SK-N-SH (cell line): ENCODE results near the gene CAMK2N1. TPM values are rescaled to one million over a fixed set of nuclear protein-coding genes. Genes with fewer than 3 reads are reported as not detected.

Source experiments
- CTCF ChIA-PET: fragments of 300-600, 350-600 bp; formaldehyde crosslinking; extraction: SDS; loops from one replicate; lab custom pipeline; 2021; lab: Yijun Ruan, JAX
- POLR2A ChIA-PET: fragments of 350-600 bp; sonication (Branson Sonifier 250); formaldehyde crosslinking; extraction: SDS; loops from one replicate; lab custom pipeline; 2020; ENCODE audit warnings: antibody characterized with exemption, inconsistent platforms; lab: Yijun Ruan, JAX
- DNase-seq: peaks from one replicate; pipeline ENCODE4 v3.0.0; 2012
- H2AFZ ChIP-seq: fragments of 200-600 bp; sonication (generic); 2 replicates; pipeline ENCODE4 v1.8.1; 2016; ENCODE audit warnings: antibody characterized with exemption, mild to moderate bottlenecking, low read depth
- H3F3A ChIP-seq: fragments of 200-600 bp; sonication (generic); replicated peaks from 2 replicates; pipeline ENCODE3; 2016; ENCODE audit warnings: antibody characterized with exemption, mild to moderate bottlenecking; ENCODE audit not compliant: insufficient read depth
- H3K27ac ChIP-seq, 2 experiments: fragments of 200-500 bp in 1 of 2; fragments of 200-600 bp in 1 of 2; sonication (Bioruptor generic) in 1 of 2; sonication (generic), shearing (Covaris generic) in 1 of 2; 2 replicates each; pipeline versions ENCODE4 v1.5.1 to v1.6.1; 2014 to 2016; ENCODE audit warnings: low read depth in 2 of 2, inconsistent platforms in 1 of 2, low read length in 1 of 2, mild to moderate bottlenecking in 1 of 2, mixed read lengths in 1 of 2
- H3K27me3 ChIP-seq: fragments of 200-600 bp; sonication (generic), shearing (Covaris generic); 2 replicates; pipeline ENCODE4 v1.6.1; 2016; ENCODE audit warnings: mixed run types; ENCODE audit not compliant: insufficient read depth
- H3K36me3 ChIP-seq, 2 experiments: fragments of 200-500 bp in 1 of 2; fragments of 200-600 bp in 1 of 2; sonication (Bioruptor generic) in 1 of 2; sonication (generic) in 1 of 2; replicated peaks in 1 of 2; 2 replicates each; pipeline versions ENCODE3 to v1.5.1; 2014 to 2016; ENCODE audit warnings: low read length in 1 of 2, mild to moderate bottlenecking in 1 of 2; ENCODE audit not compliant: insufficient read depth in 2 of 2, control insufficient read depth in 1 of 2
- H3K4me1 ChIP-seq, 2 experiments: fragments of 200-500 bp in 1 of 2; fragments of 200-600 bp in 1 of 2; sonication (Bioruptor generic) in 1 of 2; sonication (generic), shearing (Covaris generic) in 1 of 2; 2 replicates each; pipeline versions ENCODE4 v1.5.1 to v1.6.1; 2014 to 2016; ENCODE audit warnings: low read depth in 1 of 2, low read length in 1 of 2, mixed run types in 1 of 2; ENCODE audit not compliant: insufficient read depth in 2 of 2, control insufficient read depth in 1 of 2
- H3K4me2 ChIP-seq: fragments of 200-600 bp; sonication (generic), shearing (Covaris generic); 2 replicates; pipeline ENCODE4 v1.6.1; 2017; ENCODE audit warnings: mixed run types
- H3K4me3 ChIP-seq, 2 experiments: fragments of 200-500 bp in 1 of 2; fragments of 200-600 bp in 1 of 2; sonication (Bioruptor generic) in 1 of 2; sonication (generic), shearing (Covaris generic) in 1 of 2; 2 replicates each; pipeline versions ENCODE4 v1.5.1 to v1.8.1; 2014 to 2016; ENCODE audit warnings: low read depth in 2 of 2, inconsistent platforms in 1 of 2, low read length in 1 of 2, mild to moderate bottlenecking in 1 of 2, mixed read lengths in 1 of 2, moderate library complexity in 1 of 2
- H3K79me2 ChIP-seq: fragments of 200-600 bp; sonication (generic); 2 replicates; pipeline ENCODE4 v1.8.1; 2017; ENCODE audit warnings: mild to moderate bottlenecking; ENCODE audit not compliant: insufficient read depth
- H3K9ac ChIP-seq: fragments of 200-600 bp; sonication (generic); 2 replicates; pipeline ENCODE4 v1.6.1; 2017; ENCODE audit warnings: mixed run types
- H3K9me2 ChIP-seq: fragments of 200-600 bp; sonication (generic); 2 replicates; pipeline ENCODE4 v1.6.1; 2017; ENCODE audit warnings: mixed run types
- H3K9me3 ChIP-seq: fragments of 200-600 bp; sonication (generic); 2 replicates; pipeline ENCODE4 v1.6.1; 2017; ENCODE audit warnings: mixed run types, mild to moderate bottlenecking, moderate library complexity
- H4K20me1 ChIP-seq: fragments of 200-600 bp; sonication (generic); 2 replicates; pipeline ENCODE4 v1.6.1; 2017; ENCODE audit warnings: mild to moderate bottlenecking, mixed run types; ENCODE audit not compliant: insufficient read depth
- CHD2 ChIP-seq: fragments of 150-350 bp; IDR thresholded peaks from 2 replicates; pipeline ENCODE4 v1.6.1; 2018; ENCODE audit warnings: low read length; ENCODE audit not compliant: partially characterized antibody
- EP300 ChIP-seq, 2 experiments: IDR thresholded peaks; 2 replicates each; pipeline versions ENCODE4 v1.4.0 to v1.6.1; 2012; ENCODE audit warnings: borderline replicate concordance in 1 of 2, low read depth in 1 of 2, low read length in 1 of 2
- FOXJ3 ChIP-seq: sonication (generic); formaldehyde crosslinking; IDR thresholded peaks from 2 replicates; pipeline ENCODE4 v1.5.1; 2020; ENCODE audit warnings: mild to moderate bottlenecking, missing genetic modification reagents
- GATA2 ChIP-seq: sonication (generic); formaldehyde crosslinking; IDR thresholded peaks from 2 replicates; pipeline ENCODE4 v1.5.0; 2020; ENCODE audit warnings: mild to moderate bottlenecking, missing genetic modification reagents
- PBX3 ChIP-seq: IDR thresholded peaks from 2 replicates; pipeline ENCODE4; 2012
- POLR2AphosphoS5 ChIP-seq: IDR thresholded peaks from 2 replicates; pipeline ENCODE4 v1.6.1; 2012; ENCODE audit warnings: low read depth, low read length
- RAD21 ChIP-seq: IDR thresholded peaks from 2 replicates; pipeline ENCODE4 v1.6.1; 2012; ENCODE audit warnings: mild to moderate bottlenecking, low read length
- REST ChIP-seq: IDR thresholded peaks from 2 replicates; pipeline ENCODE4 v1.6.1; 2012; ENCODE audit warnings: mild to moderate bottlenecking, low read depth, low read length, moderate library complexity
- SIN3A ChIP-seq: IDR thresholded peaks from 2 replicates; pipeline ENCODE4 v1.6.1; 2012; ENCODE audit warnings: low read depth, mild to moderate bottlenecking, low read length, moderate library complexity, borderline replicate concordance
- SMC3 ChIP-seq: IDR thresholded peaks from 2 replicates; pipeline ENCODE4 v1.6.1; 2012; ENCODE audit warnings: low read depth, low read length, improper control_type of control experiment
- TAF1 ChIP-seq: IDR thresholded peaks from 2 replicates; pipeline ENCODE4 v1.6.1; 2012; ENCODE audit warnings: low read depth, mild to moderate bottlenecking, low read length, moderate library complexity, borderline replicate concordance
- USF2 ChIP-seq: fragments of 150-350 bp; IDR thresholded peaks from 2 replicates; pipeline ENCODE4 v1.6.1; 2017; ENCODE audit warnings: antibody characterized with exemption, low read length, low read depth, borderline replicate concordance
- WGBS: methylation state at CpG from one replicate; pipeline ENCODE4 v1.1.6; 2017; ENCODE audit warnings: low lambda C conversion rate; 5-methylcytosine and 5-hydroxymethylcytosine counted together
- polyA plus RNA-seq, 3 experiments: library from polyadenylated mRNA; depleted of rRNA; stranded (reverse); fragments of >200 nt; gene quantifications; 2 replicates each; pipeline ENCODE4 v1.2.3, GENCODE V29; 2012

CAMK2N1 gene
- polyA plus RNA-seq, 1 of the 3 experiments (the other 2 are of a cell fraction) = 5.3 TPM

DNA sequence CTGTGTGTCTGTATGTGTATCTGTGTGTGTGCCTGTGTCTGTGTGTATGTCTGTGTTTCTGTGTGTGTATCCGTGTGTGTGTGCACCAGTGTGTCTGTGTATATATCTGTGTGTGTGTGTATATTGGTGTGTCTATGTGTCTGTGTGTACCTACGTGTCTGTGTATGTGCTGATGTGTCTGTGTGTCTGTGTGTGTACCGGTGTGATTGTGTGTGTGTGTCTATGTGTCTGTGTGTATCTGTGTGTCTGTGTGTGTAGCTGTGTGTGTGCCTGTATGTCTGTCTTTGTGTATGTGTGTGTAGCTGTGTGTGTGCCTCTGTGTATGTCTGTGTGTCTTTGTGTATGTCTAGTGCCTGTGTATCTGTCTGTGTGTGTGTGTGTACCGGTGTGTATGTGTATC is 32.0 kb downstream of the CAMK2N1 start:
- Histone ChIP-seq H3K27ac (no peak overlapping the region), H3K9me2 (no peaks in the 10 kb centered on the region), H3K36me3 (no peaks in the 10 kb centered on the region), H2AFZ (no peak overlapping the region)
- WGBS = 68% methylated on average over 4 of the region's 4 CpGs
- no peak for DNase-seq
- no peak for TF ChIP-seq PBX3
- TF ChIP-seq USF2 = no peak
- no peak for TF ChIP-seq REST
- no peak for TF ChIP-seq GATA2
- TF ChIP-seq, all 33 proteins: peak for 0
- no peaks in the 10 kb centered on the region for H3K9me3 ChIP-seq
- CTCF ChIA-PET = no interaction called here
- H3K4me2 ChIP-seq = no peak overlapping the region
- H3K9ac ChIP-seq = no peak overlapping the region
- H3K4me3 ChIP-seq = no peak overlapping the region
- H4K20me1 ChIP-seq = no peaks in the 10 kb centered on the region
- no peaks in the 10 kb centered on the region; the same call in 1 of the 2 replicates for H3K27me3 ChIP-seq
- no peaks in the 10 kb centered on the region for H3K79me2 ChIP-seq
- no peaks in the 10 kb centered on the region for H3F3A ChIP-seq
- no peaks in the 10 kb centered on the region; a peak in 1 of 4 replicates for H3K4me1 ChIP-seq
- POLR2A ChIA-PET = no interaction called here

GRCh38 chr1:20449735-20450311 is 36.2 kb downstream of the CAMK2N1 start:
- Histone ChIP-seq H3K4me1 (no peaks in the 10 kb centered on the region; a peak in 1 of 4 replicates), H3K9me2 (no peaks in the 10 kb centered on the region), H3K9ac (no peak overlapping the region), H3K4me3 (no peak overlapping the region), H3K27me3 (no peaks in the 10 kb centered on the region)
- POLR2A ChIA-PET = no interaction called here
- TF ChIP-seq SIN3A (no peak), POLR2AphosphoS5 (no peak), USF2 (no peak), TAF1 (no peak), RAD21 (no peak), SMC3 (no peak), CHD2 (no peak), FOXJ3 (CRISPR knock-in tag) (no peak), EP300 (IDR thresholded peaks at IDR 0.05; ENCODE audit: borderline replicate concordance in 1 of 2, low read depth in 1 of 2, low read length in 1 of 2) (no peak; a peak in 1 of 4 replicates)
- TF ChIP-seq, all 33 proteins: peak for 0
- H3K36me3 ChIP-seq = no peaks in the 10 kb centered on the region
- H3K9me3 ChIP-seq = no peaks in the 10 kb centered on the region
- H2AFZ ChIP-seq = no peak overlapping the region
- no peak overlapping the region for H3K27ac ChIP-seq
- H3K79me2 ChIP-seq = no peaks in the 10 kb centered on the region
- DNase-seq = no peak
- H3K4me2 ChIP-seq = no peak overlapping the region
- 46% methylated on average over 4 of the region's 4 CpGs for WGBS
- CTCF ChIA-PET = interaction anchor here (0.7 to 2.5 kb wide), 3 partner anchors 19 to 238 kb away, joined by 3 to 10 read pairs (median 3); no protein-coding TSS in a partner anchor
- no peaks in the 10 kb centered on the region for H3F3A ChIP-seq
- H4K20me1 ChIP-seq = no peaks in the 10 kb centered on the region
